PC-3 (cell line): ENCODE data around the gene RTKN2. TPM values are rescaled to one million over a fixed set of nuclear protein-coding genes. Genes with fewer than 3 reads are reported as not detected.

ENCODE experiments used
- ATAC-seq: fragments of 200-7000 bp; cut with Tn5 transposase; 2 replicates; pipeline ENCODE4 v1.9.1; 2020; ENCODE audit warnings: mild to moderate bottlenecking, moderate library complexity
- BruUV-seq: library from RNA; stranded (reverse); fragments of 400-500 nt; replicated peaks from 2 replicates; lab custom pipeline; 2021; lab: Mats Ljungman, UMichigan
- CTCF ChIA-PET: fragments of 300-600 bp; sonication (Branson Sonifier 250); formaldehyde crosslinking; loops from one replicate; lab custom pipeline; 2022; ENCODE audit warnings: antibody characterized with exemption; lab: Charles Lee
- POLR2A ChIA-PET: fragments of 300-600 bp; sonication (Branson Sonifier 250); formaldehyde crosslinking; loops from one replicate; lab custom pipeline; 2022; ENCODE audit warnings: antibody characterized with exemption; ENCODE audit not compliant: unreplicated experiment; lab: Charles Lee
- DNase-seq: peaks from one replicate; pipeline ENCODE4 v3.0.0-alpha.2; 2015
- H2AFZ ChIP-seq: fragments of 300-600 bp; sonication (generic); 2 replicates; pipeline ENCODE4 v1.6.0; 2016; ENCODE audit warnings: antibody characterized with exemption, low read length
- H3F3A ChIP-seq: fragments of 300-600 bp; sonication (generic); one replicate; pipeline ENCODE4 v1.6.0; 2017; ENCODE audit warnings: antibody characterized with exemption, low read length, control low read depth, mild to moderate bottlenecking; ENCODE audit not compliant: unreplicated experiment
- H3K27ac ChIP-seq: fragments of 300-600 bp; sonication (generic); 2 replicates; pipeline ENCODE4 v1.5.1; 2016; ENCODE audit warnings: mild to moderate bottlenecking, low read length
- H3K27me3 ChIP-seq: fragments of 300-600 bp; sonication (generic); 2 replicates; pipeline ENCODE4 v1.6.1; 2016; ENCODE audit warnings: low read length, mixed read lengths
- H3K36me3 ChIP-seq: fragments of 300-600 bp; sonication (generic); 2 replicates; pipeline ENCODE4 v1.6.1; 2016; ENCODE audit warnings: low read depth, mixed run types, low read length, mixed read lengths
- H3K4me1 ChIP-seq: fragments of 300-600 bp; sonication (generic); 2 replicates; pipeline ENCODE4 v1.5.1; 2016; ENCODE audit warnings: low read length; ENCODE audit not compliant: insufficient read depth
- H3K4me2 ChIP-seq: fragments of 300-600 bp; sonication (generic); 2 replicates; pipeline ENCODE4 v1.6.0; 2016; ENCODE audit warnings: low read length
- H3K4me3 ChIP-seq: fragments of 300-600 bp; sonication (generic); 2 replicates; pipeline ENCODE4 v1.5.1; 2016; ENCODE audit warnings: mild to moderate bottlenecking, low read length, mixed read lengths
- H3K79me2 ChIP-seq: fragments of 300-600 bp; sonication (generic); 2 replicates; pipeline ENCODE4 v1.6.1; 2017; ENCODE audit warnings: low read length, mixed read lengths
- H3K9ac ChIP-seq: fragments of 300-600 bp; sonication (generic); 2 replicates; pipeline ENCODE4 v1.6.0; 2016; ENCODE audit warnings: mild to moderate bottlenecking, low read length
- H3K9me2 ChIP-seq: fragments of 300-600 bp; sonication (generic); replicated peaks from 2 replicates; pipeline ENCODE4 v1.6.1; 2016; ENCODE audit warnings: mixed run types, low read length, mixed read lengths
- H3K9me3 ChIP-seq: fragments of 300-600 bp; sonication (generic); 2 replicates; pipeline ENCODE4 v1.6.1; 2016; ENCODE audit warnings: low read length, mixed read lengths
- H4K20me1 ChIP-seq: fragments of 300-600 bp; sonication (generic); 2 replicates; pipeline ENCODE4 v1.6.1; 2016; ENCODE audit warnings: low read length, mixed read lengths
- EZH2 ChIP-seq: fragments of 300-600 bp; sonication (generic); IDR thresholded peaks from one replicate; pipeline ENCODE4 v1.6.1; 2017; ENCODE audit warnings: antibody characterized with exemption, mild to moderate bottlenecking, low read length; ENCODE audit not compliant: unreplicated experiment
- EZH2phosphoT487 ChIP-seq: fragments of 300-600 bp; sonication (generic); IDR thresholded peaks from 2 replicates; pipeline ENCODE4 v1.6.1; 2018; ENCODE audit warnings: mild to moderate bottlenecking, antibody characterized with exemption, low read length, borderline replicate concordance
- intact Hi-C: fragments of 100-400 bp; cut with micrococcal nuclease; formaldehyde crosslinking; loops from 2 replicates; pipeline ENCODE4 v1.9.0; 2023
- total RNA-seq: library from RNA; depleted of rRNA; stranded (reverse); fragments of >200 nt; gene quantifications from 2 replicates; pipeline ENCODE4 v1.2.3, GENCODE V29; 2014
- TF ChIP-seq, protein P1 (sequence below): fragments of 300-600 bp; sonication (generic); conservative IDR thresholded peaks from 2 replicates; pipeline ENCODE4 v1.5.1; 2017; ENCODE audit warnings: antibody characterized with exemption, low read depth, mild to moderate bottlenecking, low read length

RTKN2 gene
- total RNA-seq, 1 experiment from 2014 or later = 26.6 TPM

DNA sequence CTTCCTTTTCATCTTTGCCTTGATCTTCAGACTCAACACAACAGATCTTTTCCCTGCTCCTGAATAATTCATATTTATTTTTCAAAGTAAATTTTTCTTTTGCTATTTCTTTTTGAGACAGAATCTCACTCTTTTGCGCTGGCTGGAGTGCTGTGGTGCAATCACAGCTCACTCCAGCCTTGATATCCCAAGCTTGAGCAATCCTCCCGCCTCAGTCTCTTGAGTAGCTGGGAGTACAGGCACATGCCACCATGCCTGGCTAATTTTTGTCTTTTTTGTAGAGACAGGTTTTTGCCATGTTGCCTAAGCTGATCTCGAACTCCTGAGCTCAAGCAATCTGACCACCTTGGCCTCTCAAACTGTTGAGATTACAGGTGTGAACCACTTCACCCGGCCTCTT is 9.2 kb downstream of the RTKN2 start:
- no peaks in the 10 kb centered on the region for H3K9me3 ChIP-seq
- POLR2A ChIA-PET = interaction anchor here (0.5 kb wide), 1 partner anchor 125 kb away, joined by 3 read pairs; no protein-coding TSS in a partner anchor
- no peak for DNase-seq
- H2AFZ ChIP-seq = no peak overlapping the region
- H3F3A ChIP-seq = no peaks in the 10 kb centered on the region
- intact Hi-C loops = no loop called here
- no peaks in the 10 kb centered on the region for H3K27me3 ChIP-seq
- H3K36me3 ChIP-seq = peaks cover 50% of the 10 kb centered on the region
- no peak overlapping the region for H3K4me2 ChIP-seq
- no peak overlapping the region for H3K9ac ChIP-seq
- peaks cover 61% of the 10 kb centered on the region for H3K79me2 ChIP-seq
- no peak for ATAC-seq
- peaks cover 7% of the 10 kb centered on the region for H3K4me1 ChIP-seq
- TF ChIP-seq, protein P1, sequence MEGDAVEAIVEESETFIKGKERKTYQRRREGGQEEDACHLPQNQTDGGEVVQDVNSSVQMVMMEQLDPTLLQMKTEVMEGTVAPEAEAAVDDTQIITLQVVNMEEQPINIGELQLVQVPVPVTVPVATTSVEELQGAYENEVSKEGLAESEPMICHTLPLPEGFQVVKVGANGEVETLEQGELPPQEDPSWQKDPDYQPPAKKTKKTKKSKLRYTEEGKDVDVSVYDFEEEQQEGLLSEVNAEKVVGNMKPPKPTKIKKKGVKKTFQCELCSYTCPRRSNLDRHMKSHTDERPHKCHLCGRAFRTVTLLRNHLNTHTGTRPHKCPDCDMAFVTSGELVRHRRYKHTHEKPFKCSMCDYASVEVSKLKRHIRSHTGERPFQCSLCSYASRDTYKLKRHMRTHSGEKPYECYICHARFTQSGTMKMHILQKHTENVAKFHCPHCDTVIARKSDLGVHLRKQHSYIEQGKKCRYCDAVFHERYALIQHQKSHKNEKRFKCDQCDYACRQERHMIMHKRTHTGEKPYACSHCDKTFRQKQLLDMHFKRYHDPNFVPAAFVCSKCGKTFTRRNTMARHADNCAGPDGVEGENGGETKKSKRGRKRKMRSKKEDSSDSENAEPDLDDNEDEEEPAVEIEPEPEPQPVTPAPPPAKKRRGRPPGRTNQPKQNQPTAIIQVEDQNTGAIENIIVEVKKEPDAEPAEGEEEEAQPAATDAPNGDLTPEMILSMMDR = no peak
- TF ChIP-seq EZH2 = no peak
- TF ChIP-seq EZH2phosphoT487 = no peak
- no peaks in the 10 kb centered on the region for H3K9me2 ChIP-seq
- CTCF ChIA-PET = no interaction called here
- no peak overlapping the region for H3K27ac ChIP-seq
- BruUV-seq = TSS peak; percentile 52
- no peaks in the 10 kb centered on the region for H4K20me1 ChIP-seq
- no peak overlapping the region for H3K4me3 ChIP-seq

DNA sequence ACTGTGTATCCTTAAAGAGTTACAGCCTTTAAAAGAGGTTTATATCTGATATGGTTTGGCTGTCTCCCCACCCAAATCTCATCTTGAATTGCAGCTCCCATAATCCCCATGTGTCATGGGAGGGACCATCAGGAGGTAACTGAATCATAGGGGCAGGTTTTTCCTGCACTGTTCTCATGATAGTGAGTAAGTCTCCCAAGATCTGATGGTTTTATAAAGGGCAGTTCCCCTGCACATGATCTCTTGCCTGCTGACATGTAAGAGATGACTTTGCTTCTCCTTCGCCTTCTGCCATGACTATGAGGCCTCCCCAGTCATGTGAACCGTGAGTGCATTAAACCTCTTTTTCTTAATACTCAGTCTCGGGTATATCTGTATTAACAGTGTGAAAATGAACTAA is 9.7 kb downstream of the RTKN2 start:
- Histone ChIP-seq H3K4me1 (peaks cover 1% of the 10 kb centered on the region; the same call in 1 of the 2 replicates), H3K4me3 (no peak overlapping the region), H3K79me2 (peaks cover 56% of the 10 kb centered on the region), H3K9ac (no peak overlapping the region), H2AFZ (no peak overlapping the region), H3F3A (no peaks in the 10 kb centered on the region), H3K4me2 (no peak overlapping the region), H3K27me3 (no peaks in the 10 kb centered on the region), H3K9me3 (no peaks in the 10 kb centered on the region), H3K27ac (no peak overlapping the region), H4K20me1 (no peaks in the 10 kb centered on the region), H3K9me2 (no peaks in the 10 kb centered on the region), H3K36me3 (peaks cover 50% of the 10 kb centered on the region)
- intact Hi-C loops = no loop called here
- BruUV-seq = no TSS peak
- ChIA-PET POLR2A (no interaction called here), CTCF (no interaction called here)
- ATAC-seq (peak; percentile 60), DNase-seq (peak; percentile 59)
- TF ChIP-seq EZH2 (no peak), EZH2phosphoT487 (no peak)
- TF ChIP-seq, protein P1 = no peak

DNA sequence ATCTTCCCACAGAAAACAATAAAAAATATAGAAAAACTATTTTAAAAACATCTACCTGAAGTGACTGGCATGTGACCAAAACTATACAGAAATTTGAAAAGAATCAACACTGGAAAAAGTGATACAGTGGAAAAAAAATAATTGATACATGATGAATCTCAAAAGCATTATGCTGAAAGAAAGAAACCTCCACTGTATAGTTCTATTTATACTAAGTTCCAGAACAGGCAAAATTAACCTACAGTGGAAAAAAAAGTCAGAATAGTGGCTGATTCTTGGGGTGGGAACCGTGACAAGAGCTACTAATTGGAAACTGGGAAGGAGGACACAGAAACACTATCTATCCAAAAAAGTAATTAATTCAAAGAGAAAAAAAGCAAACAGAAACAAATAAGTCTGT is 14.9 kb downstream of the RTKN2 start:
- Histone ChIP-seq H3K4me3 (no peak overlapping the region), H3K9me2 (no peaks in the 10 kb centered on the region), H3K9me3 (no peaks in the 10 kb centered on the region), H3K4me1 (peaks cover 26% of the 10 kb centered on the region), H3K9ac (no peak overlapping the region), H3K27ac (no peak overlapping the region), H3K36me3 (peaks cover 10% of the 10 kb centered on the region; the same call in 1 of the 2 replicates), H3K4me2 (no peak overlapping the region), H3F3A (peaks cover 14% of the 10 kb centered on the region), H4K20me1 (no peaks in the 10 kb centered on the region), H3K79me2 (peaks cover 42% of the 10 kb centered on the region), H2AFZ (no peak overlapping the region), H3K27me3 (no peaks in the 10 kb centered on the region)
- CTCF ChIA-PET = interaction anchor here (1.4 kb wide), 1 partner anchor 11 kb away, joined by 5 read pairs; no protein-coding TSS in a partner anchor
- POLR2A ChIA-PET = interaction anchor here (0.7 kb wide), 2 partner anchors 227 to 310 kb away, joined by 4 read pairs; no protein-coding TSS in a partner anchor
- TF ChIP-seq, protein P1 = no peak
- no peak for TF ChIP-seq EZH2phosphoT487
- no peak for TF ChIP-seq EZH2
- no TSS peak for BruUV-seq
- ATAC-seq (no peak), DNase-seq (no peak)
- intact Hi-C loops = loop anchor here (5.0 kb wide), 1 partner anchor 829 kb away; no protein-coding TSS in a partner anchor
